Panc1 (cell line): ENCODE measurements around the gene LRRC56.

Experiments used
- CTCF ChIP-seq: fragments of 450-650 bp; IDR thresholded peaks from 2 replicates; pipeline ENCODE4 v1.5.1; 2017; ENCODE audit warnings: mild to moderate bottlenecking
- SIN3A ChIP-seq: IDR thresholded peaks from 2 replicates; pipeline ENCODE4 v1.6.1; 2012; ENCODE audit warnings: low read depth, mild to moderate bottlenecking, low read length, moderate library complexity, borderline replicate concordance; ENCODE audit not compliant: insufficient read depth

GRCh38 chr11:528166-528814 lies 9.0 kb upstream of the LRRC56 start:
- TF ChIP-seq CTCF (no peak), SIN3A (no peak)
